ENCODE results near the gene MRPS31.
A peak's percentile ranks its signal among the peaks of the same experiment; 100 is the strongest.
"Not testable (repeated sequence)": the region's sequence is repeated elsewhere in the genome, so short reads cannot be mapped to it uniquely, and the experiment has no call there.

Gene MRPS31

DNA sequence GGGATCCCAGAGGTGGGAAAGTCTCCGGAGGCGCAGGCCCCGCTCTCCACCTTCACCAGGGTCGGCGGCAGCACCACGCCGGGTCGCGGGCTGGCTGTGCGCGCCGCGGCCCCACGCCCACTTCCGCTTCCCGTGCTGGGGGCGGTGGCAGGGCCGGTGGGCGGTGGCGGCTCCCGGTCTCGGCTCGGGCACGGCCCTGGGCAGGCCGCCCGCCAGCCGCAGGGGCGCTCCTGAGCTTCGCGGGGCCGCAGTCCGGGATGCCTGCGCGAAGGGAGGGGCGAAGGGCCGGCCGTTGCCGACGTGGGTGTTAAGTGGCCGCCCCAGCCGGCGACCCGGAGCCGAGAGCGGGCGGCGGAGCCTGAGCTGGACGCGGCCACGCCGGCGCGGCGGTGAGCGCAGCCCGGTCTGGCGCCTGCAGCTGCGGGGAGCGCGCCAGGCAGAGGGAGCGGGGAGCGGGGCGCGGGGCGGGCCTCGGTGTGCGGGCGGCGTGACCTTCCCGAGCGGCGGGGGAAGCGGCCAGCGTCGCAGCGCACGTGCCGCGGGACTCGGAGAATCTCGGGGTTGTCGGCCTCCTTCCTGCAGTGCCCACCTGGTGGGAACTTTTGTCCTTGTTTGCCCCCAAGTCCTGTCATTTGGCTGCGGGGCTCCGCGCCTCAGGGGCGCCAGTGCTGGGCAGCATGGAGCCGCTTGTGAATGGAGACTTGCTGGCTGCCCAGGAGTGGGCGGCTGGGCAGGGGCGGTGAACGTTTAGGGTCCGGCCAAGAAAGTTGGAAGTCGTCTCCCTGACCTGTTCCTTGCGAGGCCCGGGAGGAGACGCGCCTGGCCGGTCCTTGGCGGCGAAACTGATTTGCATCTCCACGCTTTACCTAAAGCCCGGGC is 18.5 kb upstream of the MRPS31 start, which contains the start of gene SLC25A15:
Gene SLC25A15, plus strand, starts transcription at position 337 of the 879 bp plus-strand sequence. CDS start 3,616 bp downstream, outside the sequence.
- peak; percentile 46 to 73 (median 55) for DNase-seq

DNA sequence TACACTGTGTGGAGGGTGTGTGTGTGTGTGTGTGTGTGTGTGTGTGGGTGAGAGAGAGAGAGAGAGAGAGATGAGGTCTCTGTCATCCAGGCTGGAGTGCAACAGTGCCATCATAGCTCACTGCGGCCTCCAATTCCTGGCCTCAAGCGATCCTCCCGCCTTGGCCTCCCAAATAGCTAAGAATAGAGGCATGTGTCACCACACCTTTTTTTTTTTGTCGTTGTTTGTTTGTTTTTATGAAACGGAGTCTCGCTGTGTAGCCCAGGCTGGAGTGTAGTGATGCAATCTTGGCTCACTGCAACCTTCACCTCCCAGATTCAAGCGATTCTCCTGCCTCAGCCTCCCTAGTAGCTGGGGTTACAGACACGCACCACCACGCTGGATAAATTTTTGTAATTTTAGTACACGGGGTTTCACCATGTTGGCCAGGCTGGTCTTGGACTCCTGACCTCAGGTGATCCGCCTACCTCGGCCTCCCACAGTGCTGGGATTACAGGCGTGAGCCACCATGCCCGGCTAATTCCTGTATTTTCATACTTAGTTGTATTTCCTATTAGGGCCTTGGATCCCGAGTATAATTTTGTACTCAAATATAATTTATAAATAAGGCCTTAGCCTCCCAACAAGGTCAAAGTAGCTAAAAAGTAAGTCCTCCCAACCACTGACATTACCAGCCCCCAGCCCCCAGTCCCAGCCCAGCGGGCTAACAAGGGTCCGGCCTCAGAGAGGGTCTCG is 17.7 kb upstream of the MRPS31 start:
- DNase-seq: not testable (repeated sequence)

DNA sequence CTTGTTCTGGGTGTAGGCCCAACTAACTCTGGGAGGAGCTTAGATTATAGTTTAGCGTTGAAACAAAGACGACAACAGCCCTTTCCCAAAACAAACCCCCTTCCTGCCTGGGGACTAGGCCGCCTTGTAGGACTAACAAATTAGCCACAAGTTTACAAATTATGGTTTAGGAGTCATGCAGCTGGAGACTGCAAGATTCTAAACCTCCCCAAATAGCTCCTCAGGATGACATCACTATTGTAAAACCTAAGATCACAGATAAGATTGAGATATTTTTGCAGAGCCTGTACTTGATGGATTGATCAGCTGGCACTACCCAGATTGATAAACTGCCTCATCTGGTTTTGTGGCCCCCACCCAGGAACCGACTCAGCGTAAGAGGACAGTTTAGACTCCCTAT is 16.1 kb upstream of the MRPS31 start:
- DNase-seq: no peak

DNA sequence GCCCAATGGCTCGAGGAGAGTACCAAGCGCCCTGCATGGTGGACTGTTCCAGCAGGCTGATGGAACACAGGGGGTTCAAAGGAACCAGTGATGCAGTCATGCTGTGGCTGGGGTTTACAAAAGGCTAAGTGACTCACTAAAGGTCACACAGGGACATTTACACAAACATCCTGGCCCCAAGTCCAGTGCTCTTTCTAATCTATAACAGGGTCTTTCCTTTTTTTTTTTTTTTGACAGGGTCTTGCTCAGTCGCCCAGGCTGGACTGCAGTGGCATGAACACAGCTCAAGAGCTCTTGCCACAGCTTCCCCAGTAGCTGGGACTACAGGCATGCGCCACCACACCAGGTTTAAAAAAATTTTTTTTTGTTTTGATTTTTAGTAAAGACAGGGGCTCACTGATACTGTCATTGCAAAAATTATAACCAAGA is 15.6 kb upstream of the MRPS31 start:
- no peak for DNase-seq

DNA sequence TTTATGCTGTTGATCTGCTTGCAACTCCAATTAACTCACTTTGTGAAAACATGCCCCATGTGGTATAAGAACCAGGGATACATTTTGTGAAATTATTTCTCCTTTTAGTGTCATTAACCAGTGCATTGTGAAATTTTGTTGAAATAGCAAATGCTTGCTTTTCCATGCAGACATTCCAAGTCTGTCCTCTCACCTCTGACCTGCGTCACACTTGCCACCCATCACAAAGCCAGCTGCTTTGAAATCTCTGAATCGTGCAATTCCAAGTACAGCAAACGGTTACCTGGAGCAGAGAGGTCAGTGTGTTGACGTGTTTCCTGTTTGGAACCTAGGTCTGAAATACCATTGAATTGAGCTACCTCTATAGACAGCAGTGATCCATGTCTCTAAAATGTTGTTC is 13.6 kb upstream of the MRPS31 start:
- DNase-seq: no peak

DNA sequence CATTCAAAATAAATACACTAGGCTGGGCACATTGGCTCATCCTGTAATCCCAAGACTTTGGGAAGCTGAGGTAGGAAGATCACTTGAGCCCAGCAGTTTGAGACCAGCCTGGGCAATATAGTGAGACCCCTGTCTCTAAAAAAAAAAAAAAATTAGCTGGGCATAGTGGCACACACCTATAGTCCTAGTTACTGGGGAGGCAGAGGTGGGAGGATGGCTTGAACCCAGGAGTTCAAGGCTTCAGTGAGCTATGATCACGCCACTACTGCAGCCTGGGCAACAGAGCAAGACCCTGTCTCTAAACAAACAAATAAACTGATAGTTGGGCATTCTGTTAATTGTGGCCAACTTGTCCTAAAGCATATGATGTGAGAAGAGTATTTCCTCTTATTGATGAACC is 12.0 kb upstream of the MRPS31 start:
- DNase-seq: not testable (repeated sequence)

DNA sequence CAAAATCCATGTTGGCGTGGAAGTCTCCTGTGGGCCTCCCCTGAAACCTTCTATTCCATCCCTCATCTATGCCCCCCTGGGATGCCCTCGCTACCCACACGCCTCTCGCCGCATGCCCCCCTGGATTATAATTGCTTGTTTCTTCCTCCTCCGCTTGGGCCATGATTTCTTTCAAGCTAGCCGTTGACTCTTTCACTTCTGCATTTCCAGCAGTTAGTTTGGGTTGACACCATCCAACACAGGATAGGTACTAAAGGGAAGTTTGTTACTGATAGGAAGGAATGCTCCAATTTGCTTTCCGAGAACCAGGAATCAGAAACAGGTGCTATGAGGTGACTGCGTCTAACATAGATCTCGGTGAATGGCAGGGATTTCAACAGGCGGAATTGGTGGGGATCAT is 10.7 kb upstream of the MRPS31 start:
- DNase-seq: no peak

DNA sequence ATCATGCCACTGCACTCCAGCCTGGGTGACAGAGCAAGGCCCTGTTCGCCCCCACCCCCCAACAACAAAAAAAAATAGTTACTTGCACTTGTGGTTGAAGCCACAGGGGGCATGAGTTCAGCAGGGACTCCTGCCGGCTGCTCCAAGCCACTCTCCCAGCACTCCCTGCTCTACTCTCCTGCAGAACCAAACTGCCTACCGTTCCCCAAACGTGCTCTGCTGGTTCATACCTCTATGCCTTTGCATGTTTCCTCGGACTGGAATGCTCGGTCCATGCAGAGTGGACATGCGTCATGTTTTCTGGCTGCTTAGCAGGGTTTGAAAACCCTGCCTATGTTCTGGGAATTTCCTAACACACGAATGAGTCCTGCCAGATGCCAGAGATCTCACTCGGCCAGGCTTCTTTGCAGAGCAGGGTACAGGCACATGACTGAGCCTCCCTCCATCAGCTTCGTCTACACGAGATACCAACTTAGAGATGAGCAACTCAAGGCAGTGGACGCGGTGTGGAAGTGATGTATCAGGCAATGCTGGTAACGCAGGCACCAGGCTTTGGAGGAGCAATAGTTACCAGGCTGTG is 9.9 kb upstream of the MRPS31 start:
- DNase-seq: no peak

DNA sequence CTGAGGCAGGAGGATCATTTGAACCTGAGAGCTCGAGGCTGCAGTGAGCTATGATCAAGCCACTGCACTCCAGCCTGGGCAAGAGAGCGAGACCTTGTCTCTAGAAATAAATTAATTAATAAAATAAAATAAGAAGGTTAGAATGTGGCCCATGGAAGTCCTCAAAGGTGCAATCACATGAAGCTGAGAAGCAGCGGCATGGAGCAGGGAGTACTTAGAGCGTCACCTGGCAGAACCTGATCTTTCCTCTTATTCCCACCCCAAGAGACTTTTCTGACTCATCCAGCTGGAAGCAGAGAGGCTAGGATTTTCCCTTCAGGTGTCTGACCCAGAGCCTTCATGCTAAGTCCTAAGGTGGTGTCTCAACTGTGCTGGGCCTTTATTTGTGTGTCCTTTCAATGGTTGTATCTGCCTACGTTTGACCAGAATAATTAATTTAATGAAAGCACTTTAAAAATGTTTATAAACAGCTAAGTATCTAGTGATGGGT is 8.9 kb upstream of the MRPS31 start:
- no peak for DNase-seq

DNA sequence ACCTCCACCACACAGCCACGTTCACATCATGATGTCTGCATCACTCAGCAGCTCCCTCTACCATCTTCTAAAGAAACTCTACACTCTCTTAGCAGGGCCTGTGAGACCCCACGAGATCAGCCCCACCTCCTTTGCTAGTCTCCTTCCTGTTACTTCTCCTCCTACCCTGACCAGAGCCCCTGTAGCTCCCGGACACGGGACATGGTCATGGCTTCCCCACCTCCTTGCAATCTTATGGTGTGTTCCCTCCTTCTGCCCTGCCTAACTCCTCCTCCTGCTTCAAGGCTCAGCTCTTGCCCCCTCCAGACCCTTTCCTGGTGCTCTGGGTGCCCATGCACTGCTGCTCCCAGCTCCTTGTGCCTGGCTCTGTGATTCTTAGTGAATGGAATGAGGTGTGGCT is 8.1 kb upstream of the MRPS31 start:
- no peak for DNase-seq

DNA sequence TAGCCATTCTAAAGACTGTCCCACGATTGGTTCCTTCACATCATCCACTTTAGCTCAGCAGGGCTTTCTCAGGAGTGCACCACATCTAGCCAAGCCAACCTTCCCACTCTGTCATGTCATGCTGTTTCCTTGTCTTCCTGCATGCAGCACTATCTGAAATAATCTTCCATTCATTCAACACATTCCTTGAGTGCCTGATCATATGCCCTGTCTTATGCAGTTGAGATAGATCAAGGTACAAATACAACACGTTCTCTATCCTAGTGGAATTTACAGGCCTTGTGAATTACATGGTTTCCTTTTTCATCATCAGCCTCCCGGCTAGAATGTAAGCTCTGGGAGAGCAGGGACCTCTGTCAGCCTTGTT is 6.8 kb upstream of the MRPS31 start:
- DNase-seq: no peak

DNA sequence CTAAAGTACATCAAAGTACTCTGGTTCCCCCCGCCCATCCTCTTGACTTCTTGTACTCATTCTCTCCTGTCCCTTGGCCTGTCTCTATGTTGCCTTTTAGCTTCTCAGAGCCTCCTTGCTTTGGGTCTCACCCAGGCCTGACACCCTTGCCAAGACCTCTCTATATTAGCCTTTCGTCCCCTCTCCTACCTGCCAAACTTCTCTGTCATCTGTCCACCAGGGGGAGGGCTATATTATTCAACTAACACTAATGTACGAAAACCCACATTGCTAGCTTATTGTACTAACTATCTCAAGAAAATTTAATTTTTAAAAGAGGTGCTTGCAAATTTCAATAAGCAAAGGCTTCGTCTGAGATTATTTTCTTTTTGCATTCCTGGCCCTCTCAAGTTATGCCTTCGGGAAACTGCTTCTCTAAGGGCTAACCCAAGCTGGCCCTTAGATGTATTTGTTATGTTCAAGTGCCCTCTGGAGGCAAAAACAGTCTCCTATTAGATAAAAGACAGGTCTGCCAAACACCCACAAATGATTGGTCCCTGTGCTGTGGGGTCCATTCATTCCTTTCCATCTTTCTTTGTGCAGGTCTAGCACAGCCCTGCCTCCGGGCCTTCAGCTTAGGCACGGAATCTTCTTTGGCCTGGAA is 6.3 kb upstream of the MRPS31 start:
- peak in 1 of 4 experiments; percentile 6 for DNase-seq

DNA sequence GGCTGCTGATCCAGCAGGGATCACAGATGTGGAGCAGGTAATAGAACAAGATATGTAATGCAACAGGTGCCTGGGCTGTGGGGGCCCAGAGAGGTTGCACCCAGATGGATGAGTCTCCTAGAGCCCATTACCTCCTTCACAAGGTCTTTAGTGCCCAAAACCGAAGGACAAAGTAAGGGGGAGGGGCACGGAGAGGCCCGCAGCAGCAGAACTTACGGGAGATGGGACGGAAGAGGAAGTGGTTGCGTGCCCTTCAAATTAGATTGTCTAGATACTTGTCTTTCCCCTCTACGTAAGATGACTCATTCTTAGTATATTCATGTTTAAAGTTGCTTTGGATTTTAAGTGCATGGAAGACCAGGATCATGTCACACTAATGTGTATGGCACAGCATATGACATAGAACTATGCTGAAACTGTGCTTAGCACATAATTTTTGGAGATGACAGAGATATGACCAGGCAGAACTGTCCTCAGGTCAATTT is 5.7 kb upstream of the MRPS31 start:
- DNase-seq: peak; percentile 7 to 62 (median 40)

DNA sequence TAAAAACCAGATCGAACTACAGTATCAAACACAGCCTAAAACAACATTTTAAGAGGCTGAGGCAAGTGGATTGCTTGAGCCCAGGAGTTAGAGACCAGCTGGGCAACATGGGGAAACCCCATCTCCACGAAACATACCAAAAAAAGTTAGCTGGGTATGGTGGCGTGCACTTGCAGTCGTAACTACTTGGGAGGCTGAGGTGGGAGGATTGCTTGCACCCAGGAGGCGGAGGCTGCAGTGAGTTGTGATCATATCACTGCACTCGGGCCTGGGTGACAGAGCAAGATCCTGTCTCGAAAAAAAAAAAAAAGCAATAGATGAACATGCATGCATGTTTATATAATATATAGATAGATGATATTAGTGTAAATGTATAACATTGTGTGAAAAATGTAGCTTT is 5.2 kb upstream of the MRPS31 start:
- peak in 1 of 4 experiments; percentile 5 for DNase-seq

DNA sequence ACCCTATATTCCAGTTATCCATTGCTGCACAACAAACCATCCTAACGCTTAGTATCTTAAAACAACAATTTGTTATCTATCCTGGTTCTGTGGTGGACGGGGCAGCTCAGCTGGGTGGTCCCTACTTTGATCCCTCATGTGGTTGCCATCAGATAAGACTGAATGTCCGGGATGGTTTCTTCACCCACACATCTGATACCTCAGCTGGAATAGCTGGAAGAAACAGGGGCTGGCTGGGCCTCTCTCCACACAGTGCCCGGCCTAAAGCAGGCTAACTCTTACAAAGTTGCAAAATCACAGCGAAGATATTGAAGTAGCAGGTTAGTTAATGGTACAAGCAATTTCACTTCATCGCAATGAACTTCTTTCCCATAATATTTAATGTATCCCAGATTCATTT is 3.7 kb upstream of the MRPS31 start:
- no peak for DNase-seq

DNA sequence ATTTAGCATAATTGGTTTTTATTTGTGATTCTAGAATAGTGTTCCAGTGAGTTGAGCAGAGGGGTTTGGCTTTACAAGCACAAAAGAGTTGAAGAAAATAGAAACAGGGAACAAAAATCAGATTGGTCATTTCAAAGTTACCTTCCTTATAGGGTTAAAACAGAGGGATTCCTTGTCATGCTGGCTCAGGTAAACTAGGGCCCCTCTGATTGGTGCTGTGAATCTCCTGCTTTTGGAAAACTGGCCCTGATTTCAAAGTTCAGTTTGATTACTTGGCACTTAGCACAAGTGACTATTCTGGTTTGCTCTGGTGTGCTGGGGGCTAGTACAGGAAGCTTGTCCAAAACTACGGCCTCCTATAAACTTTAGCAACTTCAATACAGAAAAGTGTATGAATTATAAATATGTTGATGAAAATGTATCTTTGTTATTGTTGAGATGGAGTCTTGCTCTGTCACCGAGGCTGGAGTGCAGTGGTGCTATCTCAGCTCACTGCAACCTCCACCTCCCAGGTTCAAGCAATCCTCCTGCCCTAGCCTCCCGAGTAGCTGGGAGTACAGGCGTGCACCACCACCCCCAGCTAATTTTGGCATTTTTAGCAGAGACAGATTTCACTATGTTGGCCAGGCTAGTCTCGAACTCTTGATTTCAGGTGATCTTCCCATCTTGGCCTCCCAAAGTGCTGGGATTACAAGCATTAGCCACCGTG is 1.9 kb upstream of the MRPS31 start:
- DNase-seq: no peak

DNA sequence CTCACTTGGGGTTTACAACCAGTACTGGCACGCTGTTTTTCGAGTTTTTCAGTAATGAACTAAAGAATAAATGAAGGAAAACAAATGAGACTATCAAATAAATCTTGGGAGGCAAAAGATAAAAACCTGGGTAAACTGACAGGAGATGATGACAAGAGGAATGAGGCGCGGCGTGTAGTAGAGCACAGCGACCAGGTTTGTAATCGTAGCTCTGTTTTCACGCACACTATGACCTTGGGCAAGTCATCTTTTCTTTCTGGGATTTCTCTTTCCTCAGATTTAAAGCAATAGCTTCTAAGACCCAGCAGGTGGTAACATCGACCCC is 419 bp downstream of the MRPS31 start:
- no peak for DNase-seq

DNA sequence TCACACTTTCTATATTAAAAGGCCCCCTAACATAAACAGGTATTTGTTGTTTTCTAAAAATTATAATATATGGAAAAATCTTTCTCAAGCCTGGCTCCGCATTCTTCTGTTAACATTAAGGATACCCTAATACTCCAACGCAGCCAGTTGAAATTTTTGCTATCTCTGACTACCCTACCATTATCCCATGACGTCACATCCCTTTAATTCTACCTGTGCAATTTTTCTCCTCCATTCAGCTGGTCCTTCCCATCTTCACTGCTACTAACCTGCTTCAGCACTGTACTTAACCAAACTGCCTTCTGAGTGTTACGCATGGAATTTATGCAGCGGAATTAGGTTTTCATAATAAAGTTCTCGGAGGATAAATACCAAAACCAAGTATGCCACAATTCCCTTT is 1.0 kb downstream of the MRPS31 start:
- no peak for DNase-seq

DNA sequence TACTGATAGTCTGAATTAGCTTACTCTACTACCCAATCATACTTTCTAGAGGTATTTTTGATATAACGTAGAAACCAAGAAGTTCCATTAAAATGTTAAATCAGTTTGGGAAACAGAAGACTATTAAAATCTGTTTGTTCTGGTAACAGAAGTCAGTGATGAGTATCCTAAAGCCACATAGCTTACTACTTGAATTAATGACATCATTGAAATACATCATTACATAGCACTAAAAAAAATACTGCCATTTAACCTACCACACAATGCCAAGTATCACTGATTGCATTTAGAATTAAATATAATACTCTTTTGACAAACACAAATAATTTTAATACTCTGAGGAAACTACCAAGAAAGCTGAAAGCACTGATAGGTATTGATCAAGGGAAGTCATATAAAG is 5.4 kb downstream of the MRPS31 start:
- DNase-seq: no peak

DNA sequence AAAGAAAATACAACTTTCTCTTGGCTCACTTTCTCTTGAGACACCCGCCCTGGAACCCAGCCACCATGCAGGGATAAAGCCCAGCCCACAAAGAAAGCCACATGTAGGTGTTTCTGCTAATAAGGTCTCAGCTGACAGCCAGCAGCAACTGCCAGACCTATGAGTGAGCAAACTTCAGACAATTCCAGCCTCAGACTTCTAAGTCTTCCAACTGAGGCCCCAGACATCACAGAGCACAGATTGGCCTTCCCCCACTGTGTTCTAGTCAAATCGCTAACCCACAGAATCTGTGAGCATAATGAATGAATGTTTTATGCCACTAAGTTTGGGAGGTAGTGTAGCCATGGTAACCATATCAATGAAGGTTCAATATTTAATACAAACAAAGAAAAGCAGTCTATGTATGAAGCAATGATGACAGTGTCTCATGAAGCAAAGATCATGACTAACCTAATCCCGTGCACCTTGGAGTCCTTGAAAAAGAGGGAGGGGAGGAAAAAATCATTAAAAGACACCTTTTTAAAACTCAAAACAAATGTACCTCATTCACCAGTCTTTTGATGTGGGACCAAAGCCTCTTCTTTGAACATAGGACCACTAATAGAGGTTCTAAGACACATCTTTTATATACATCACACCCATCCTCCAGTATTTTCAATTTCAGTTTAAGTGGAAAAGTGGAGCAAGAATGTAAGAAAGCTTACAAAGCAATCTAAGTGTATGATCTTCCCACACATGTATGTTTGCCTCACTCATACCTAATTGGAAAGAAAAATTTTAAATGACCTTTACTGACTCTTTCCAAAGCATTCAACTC is 6.2 kb downstream of the MRPS31 start:
- DNase-seq: no peak

DNA sequence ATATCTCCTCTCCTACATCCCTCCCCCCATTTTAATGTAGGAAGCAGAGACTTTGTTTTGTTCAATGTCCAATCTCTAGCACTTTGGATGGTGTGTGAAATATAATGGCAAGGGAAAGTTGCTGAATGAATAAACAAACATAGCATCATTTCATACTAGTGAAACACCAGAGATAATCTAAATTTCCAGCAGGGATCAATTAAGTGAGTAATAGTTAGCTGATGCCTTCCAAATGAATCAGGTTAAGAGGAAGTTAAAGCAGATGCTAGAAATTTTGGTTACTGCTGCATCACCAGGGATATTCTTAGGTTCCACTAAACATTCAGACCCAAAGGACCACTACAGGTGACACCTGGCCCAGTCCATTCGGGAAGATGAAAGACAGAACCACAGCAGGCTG is 8.1 kb downstream of the MRPS31 start:
- no peak for DNase-seq

DNA sequence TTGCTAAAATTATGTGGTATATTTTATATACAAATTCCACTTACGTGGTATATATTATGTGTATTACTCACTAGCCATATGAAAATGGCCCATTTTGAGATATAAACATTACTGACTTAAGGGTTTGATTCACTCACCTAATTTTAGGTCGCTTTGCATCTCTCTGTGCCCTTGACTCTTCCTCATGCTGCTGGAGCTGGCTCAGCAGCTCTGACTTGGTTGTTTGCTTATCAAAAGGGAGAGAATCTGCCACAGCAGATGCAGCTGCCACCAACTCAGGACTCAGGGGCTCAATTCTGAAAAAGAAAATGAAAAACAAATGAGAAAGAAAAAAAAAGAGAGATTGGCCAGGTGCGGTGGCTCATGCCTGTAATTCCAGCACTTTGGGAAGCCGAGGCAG is 12.2 kb downstream of the MRPS31 start:
- no peak for DNase-seq

All from activated CD4-positive, CD25-positive, alpha-beta regulatory T cell (primary cell).